Kidney epithelial cell (primary cell): ENCODE data around the gene PAK6. TPM values are rescaled to one million over a fixed set of nuclear protein-coding genes. Genes with fewer than 3 reads are reported as not detected.

Experiments
- DNase-seq: peaks from one replicate; pipeline ENCODE4 v3.0.0-alpha.2; 2010; ENCODE audit warnings: low read depth
- H3K27me3 ChIP-seq: 2 replicates; pipeline ENCODE4 v1.6.0; 2011; ENCODE audit warnings: low read length; ENCODE audit not compliant: control insufficient read depth, insufficient read depth
- H3K36me3 ChIP-seq: 2 replicates; pipeline ENCODE4 v1.5.1; 2011; ENCODE audit warnings: low read length; ENCODE audit not compliant: control insufficient read depth, insufficient read depth
- H3K4me3 ChIP-seq: 2 replicates; pipeline ENCODE4 v1.5.1; 2011; ENCODE audit warnings: low read depth, mild to moderate bottlenecking, control low read depth, low read length
- total RNA-seq: library from RNA; depleted of rRNA; stranded (reverse); fragments of >200 nt; gene quantifications from 2 replicates; pipeline ENCODE4 v1.2.3, GENCODE V29; 2015
- TF ChIP-seq, protein P1 (sequence below): IDR thresholded peaks from 2 replicates; pipeline ENCODE4 v1.5.1; 2011; ENCODE audit warnings: mild to moderate bottlenecking, moderate library complexity, low read length, control low read depth, inconsistent platforms; ENCODE audit not compliant: insufficient read depth, poor library complexity, severe bottlenecking

Gene PAK6
- total RNA-seq, 1 donor from 2014 or later: 15.3 TPM

DNA sequence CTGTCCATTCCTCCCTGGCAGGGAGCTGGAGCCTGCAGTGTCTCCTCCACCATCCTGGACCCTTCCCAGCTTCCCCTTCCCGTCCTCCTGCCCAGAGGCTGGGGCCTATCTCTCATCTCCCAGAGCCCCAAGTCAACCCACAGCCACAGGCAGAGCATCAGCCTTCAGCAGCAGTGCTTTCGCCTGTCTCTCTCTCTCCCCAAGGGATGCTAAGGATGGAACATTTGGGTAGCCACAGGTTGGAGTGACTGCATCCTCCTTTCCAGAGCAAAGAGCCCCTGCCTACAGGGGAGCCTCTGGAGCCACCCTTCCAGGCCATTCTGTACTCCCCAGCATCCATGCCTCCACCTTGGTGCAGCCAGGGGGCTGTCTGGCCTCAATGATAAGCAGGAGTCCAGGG, 64.7 kb downstream of the PAK6 start:
- TF ChIP-seq, protein P1, sequence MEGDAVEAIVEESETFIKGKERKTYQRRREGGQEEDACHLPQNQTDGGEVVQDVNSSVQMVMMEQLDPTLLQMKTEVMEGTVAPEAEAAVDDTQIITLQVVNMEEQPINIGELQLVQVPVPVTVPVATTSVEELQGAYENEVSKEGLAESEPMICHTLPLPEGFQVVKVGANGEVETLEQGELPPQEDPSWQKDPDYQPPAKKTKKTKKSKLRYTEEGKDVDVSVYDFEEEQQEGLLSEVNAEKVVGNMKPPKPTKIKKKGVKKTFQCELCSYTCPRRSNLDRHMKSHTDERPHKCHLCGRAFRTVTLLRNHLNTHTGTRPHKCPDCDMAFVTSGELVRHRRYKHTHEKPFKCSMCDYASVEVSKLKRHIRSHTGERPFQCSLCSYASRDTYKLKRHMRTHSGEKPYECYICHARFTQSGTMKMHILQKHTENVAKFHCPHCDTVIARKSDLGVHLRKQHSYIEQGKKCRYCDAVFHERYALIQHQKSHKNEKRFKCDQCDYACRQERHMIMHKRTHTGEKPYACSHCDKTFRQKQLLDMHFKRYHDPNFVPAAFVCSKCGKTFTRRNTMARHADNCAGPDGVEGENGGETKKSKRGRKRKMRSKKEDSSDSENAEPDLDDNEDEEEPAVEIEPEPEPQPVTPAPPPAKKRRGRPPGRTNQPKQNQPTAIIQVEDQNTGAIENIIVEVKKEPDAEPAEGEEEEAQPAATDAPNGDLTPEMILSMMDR: no peak
- no peak overlapping the region for H3K4me3 ChIP-seq
- DNase-seq: no peak
- peaks cover 34% of the 10 kb centered on the region for H3K27me3 ChIP-seq
- H3K36me3 ChIP-seq: no peaks in the 10 kb centered on the region

DNA sequence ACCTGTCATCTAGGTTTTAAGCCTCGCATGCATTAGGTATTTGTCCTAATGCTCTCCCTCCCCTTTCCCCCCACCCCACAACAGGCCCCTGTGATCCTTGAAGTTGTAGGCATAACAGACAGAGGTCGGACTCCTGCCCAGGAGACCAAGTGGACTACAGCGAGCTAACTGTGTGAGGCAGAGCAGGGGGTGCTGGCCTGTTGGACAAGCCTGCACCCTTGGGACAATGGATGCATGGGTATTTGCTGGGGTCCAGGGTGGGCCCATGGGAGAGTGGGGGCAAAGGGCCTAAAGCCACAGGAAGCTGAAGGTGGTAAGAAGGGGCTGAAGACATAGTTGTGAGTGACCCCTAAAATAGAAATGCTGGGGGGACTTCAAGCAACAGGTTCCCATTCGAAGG, 66.4 kb downstream of the PAK6 start:
- Histone ChIP-seq H3K4me3 (no peak overlapping the region), H3K36me3 (no peaks in the 10 kb centered on the region), H3K27me3 (peaks cover 35% of the 10 kb centered on the region)
- TF ChIP-seq, protein P1: no peak
- no peak for DNase-seq

DNA sequence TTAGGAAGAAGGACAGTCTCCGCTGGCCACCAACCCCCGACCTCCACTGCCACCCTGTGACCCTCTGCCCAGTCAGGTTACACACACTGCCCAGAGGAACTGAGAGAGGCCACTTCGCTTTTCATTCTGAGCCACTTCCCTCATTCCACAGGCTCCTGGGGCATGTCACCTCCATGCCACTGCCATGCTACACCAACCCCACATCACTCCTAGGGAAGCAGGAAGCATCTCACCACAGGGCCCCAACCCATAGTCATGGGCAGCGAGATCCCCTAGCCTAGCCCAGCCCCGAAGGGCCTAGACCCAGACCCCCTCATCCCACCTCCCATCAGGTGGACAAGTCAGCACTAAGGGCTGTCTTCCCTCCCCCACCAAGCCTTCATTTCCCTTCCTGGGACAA, 67.5 kb downstream of the PAK6 start:
- TF ChIP-seq, protein P1: no peak
- Histone ChIP-seq H3K4me3 (no peak overlapping the region), H3K36me3 (no peaks in the 10 kb centered on the region), H3K27me3 (peaks cover 39% of the 10 kb centered on the region)
- DNase-seq: no peak

DNA sequence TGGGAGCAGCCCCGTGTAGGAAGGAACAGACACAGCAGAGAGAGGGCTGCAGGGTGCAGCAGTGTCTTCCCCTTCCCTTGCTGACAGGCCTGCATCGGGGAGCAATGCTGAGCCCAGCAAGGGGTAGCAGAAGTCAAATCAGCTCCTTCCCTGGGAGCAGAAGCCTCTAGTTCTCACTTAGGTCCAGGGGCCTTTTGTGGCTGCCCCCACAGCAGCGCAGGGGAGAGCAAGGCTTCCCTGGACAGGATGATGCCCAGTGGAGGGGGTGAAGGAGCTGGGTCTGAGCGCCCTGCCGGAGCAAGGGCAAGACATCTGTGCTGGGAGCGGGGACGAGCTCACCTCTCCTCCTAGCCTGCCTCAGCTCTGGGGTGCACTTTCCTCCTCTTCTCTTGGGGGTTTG, 68.0 kb downstream of the PAK6 start:
- DNase-seq: no peak
- Histone ChIP-seq H3K4me3 (no peak overlapping the region), H3K27me3 (peaks cover 39% of the 10 kb centered on the region), H3K36me3 (no peaks in the 10 kb centered on the region)
- TF ChIP-seq, protein P1: no peak

DNA sequence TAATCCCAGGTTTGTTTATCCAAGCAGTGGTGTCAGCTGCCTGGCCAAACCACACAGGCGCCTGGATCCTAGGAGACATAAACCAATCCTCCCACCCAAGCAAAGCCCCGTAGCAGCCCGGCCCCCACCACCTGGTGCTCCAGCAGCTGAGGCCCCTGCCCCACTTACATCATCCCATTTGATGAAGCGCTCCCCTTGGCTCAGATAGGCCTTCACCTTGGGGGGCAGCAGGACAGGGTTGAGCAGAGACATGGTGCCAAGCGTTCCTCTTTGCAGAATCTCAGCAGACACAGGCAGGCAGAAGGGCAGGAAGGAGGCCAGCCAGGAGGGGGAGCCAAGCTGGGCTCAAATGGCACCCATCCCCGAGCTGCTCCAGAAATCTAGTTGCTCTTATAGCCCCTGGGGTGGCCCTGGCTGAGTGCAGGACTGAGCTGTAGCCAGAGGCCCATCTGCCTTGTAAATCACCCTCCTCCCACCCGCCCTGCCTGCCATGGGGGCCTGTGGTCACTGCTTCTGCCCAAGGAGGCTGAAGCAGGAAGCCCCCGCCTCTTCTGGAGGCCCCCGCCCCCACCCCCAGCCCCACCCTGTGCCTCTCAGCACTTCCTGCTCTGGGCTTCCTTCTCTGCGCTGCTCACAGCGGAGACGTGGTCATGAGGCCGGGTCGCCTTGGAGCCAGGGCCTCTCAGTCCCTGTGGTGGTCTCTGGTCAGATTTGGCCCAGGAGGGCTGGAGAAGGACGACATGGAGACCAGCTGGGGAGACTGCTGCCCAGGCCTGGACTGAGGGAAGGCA, 68.8 kb downstream of the PAK6 start, which contains the start of gene PLCB2:
Gene PLCB2, minus strand, starts transcription at position 515 of the 791 bp plus-strand sequence. Its CDS starts 263 bp downstream, at position 252.
- no peak within 1 kb of the TSS for H3K4me3 ChIP-seq
- no peaks in the 10 kb centered on the region for H3K36me3 ChIP-seq
- peaks cover 37% of the 10 kb centered on the region for H3K27me3 ChIP-seq
- no peak for DNase-seq
- TF ChIP-seq, protein P1: peak; percentile 33

DNA sequence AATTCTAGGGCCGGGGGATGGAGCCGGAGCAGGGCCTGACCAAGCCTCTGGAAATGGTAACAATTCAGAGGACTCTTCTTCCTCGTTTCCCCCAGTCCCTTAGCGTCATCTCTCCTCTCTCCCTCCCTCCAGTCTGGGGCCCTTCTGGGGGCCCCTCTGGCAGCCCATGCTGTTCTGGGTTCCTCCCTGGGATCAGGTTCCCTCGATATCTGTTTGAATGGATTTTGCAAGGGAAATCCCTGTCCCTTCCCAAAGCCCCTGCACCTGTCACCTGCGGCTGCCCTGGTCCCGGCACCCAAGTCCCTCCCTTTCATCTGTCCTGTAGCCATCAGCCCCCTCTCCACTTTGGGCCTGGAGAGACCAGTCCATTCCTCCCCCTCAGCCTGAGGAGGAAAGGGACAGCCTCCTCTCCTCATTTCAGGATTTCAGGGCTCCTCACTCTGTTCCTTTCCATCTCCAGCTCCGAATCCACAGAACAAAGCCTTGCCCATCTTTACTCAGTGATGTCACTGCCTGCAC, 70.5 kb downstream of the PAK6 start:
- Histone ChIP-seq H3K36me3 (no peaks in the 10 kb centered on the region), H3K4me3 (no peak overlapping the region), H3K27me3 (peaks cover 30% of the 10 kb centered on the region)
- no peak for DNase-seq
- TF ChIP-seq, protein P1: no peak
